Measurements from ENCODE around the gene ALAS1. TPM values are rescaled to one million over a fixed set of nuclear protein-coding genes. Genes with fewer than 3 reads are reported as not detected.

Gene ALAS1
- total and polyA plus RNA-seq, 2 experiments from 2014 or later, result 85.3 to 90.1 TPM

GRCh38 chr3:52242039-52242438, 44.1 kb downstream of the ALAS1 start:
- Histone ChIP-seq H3K4me1 (ENCODE audit: insufficient read depth) (peaks cover 41% of the 10 kb centered on the region), H3K4me2 (no peak overlapping the region), H3K4me3 (no peak overlapping the region), H3K36me3 (replicated peaks; ENCODE audit: insufficient read depth, low read depth) (no peaks in the 10 kb centered on the region), H3K79me2 (peaks cover 21% of the 10 kb centered on the region), H4K20me1 (ENCODE audit: insufficient read depth, poor library complexity, severe bottlenecking) (peaks cover 7% of the 10 kb centered on the region), H3K9me3 (ENCODE audit: low read depth) (no peaks in the 10 kb centered on the region), H3K27ac (no peak overlapping the region), H3K9me2 (replicated peaks; ENCODE audit: insufficient read depth) (no peaks in the 10 kb centered on the region), H3K27me3 (no peaks in the 10 kb centered on the region), H2AFZ (no peak overlapping the region)
- TF ChIP-seq EZH2 (IDR thresholded peaks at IDR 0.05; ENCODE audit: borderline replicate concordance), result no peak
- TF ChIP-seq EZH2phosphoT487 (IDR thresholded peaks at IDR 0.05; ENCODE audit: low read depth, severe bottlenecking, unreplicated experiment), result no peak
- no peak for TF ChIP-seq CTCF (IDR thresholded peaks at IDR 0.05; ENCODE audit: poor library complexity)
- WGBS (ENCODE audit: low lambda C conversion rate, missing lambda C conversion rate), result 63% methylated on average over 1 of the region's 1 CpG
- no peak for DNase-seq (ENCODE audit: low spot score)

GRCh38 chr3:52243791-52244628, 46.0 kb downstream of the ALAS1 start:
- DNase-seq (ENCODE audit: low spot score), result peak; percentile 10
- TF ChIP-seq EZH2phosphoT487 (IDR thresholded peaks at IDR 0.05; ENCODE audit: low read depth, severe bottlenecking, unreplicated experiment), result no peak
- no peak for TF ChIP-seq CTCF (IDR thresholded peaks at IDR 0.05; ENCODE audit: poor library complexity)
- no peak for TF ChIP-seq EZH2 (IDR thresholded peaks at IDR 0.05; ENCODE audit: borderline replicate concordance)
- H3K4me1 ChIP-seq (ENCODE audit: insufficient read depth), result peaks cover 25% of the 10 kb centered on the region
- H3K79me2 ChIP-seq, result peaks cover 4% of the 10 kb centered on the region
- no peaks in the 10 kb centered on the region for H3K36me3 ChIP-seq (replicated peaks; ENCODE audit: insufficient read depth, low read depth)
- H3K27ac ChIP-seq, result no peak overlapping the region
- H3K27me3 ChIP-seq, result no peaks in the 10 kb centered on the region
- H2AFZ ChIP-seq, result no peak overlapping the region
- H3K4me2 ChIP-seq, result no peak overlapping the region
- no peak overlapping the region for H3K4me3 ChIP-seq
- 86% methylated on average over 9 of the region's 9 CpGs for WGBS (ENCODE audit: low lambda C conversion rate, missing lambda C conversion rate)
- H3K9me3 ChIP-seq (ENCODE audit: low read depth), result no peaks in the 10 kb centered on the region
- no peaks in the 10 kb centered on the region for H4K20me1 ChIP-seq (ENCODE audit: insufficient read depth, poor library complexity, severe bottlenecking)
- H3K9me2 ChIP-seq (replicated peaks; ENCODE audit: insufficient read depth), result no peaks in the 10 kb centered on the region

GRCh38 chr3:52245322-52246263, 47.6 kb downstream of the ALAS1 start, which contains the start of gene PPM1M:
TSS of gene PPM1M (plus strand) at chr3:52245759. CDS start at chr3:52245825, 66 bp downstream.
- 8% methylated on average over 54 of the region's 98 CpGs for WGBS (ENCODE audit: low lambda C conversion rate, missing lambda C conversion rate)
- Histone ChIP-seq H2AFZ (peak within 1 kb of the TSS; percentile 86), H3K4me2 (peak within 1 kb of the TSS; percentile 94), H3K27me3 (no peaks in the 10 kb centered on the region), H3K9me3 (ENCODE audit: low read depth) (no peaks in the 10 kb centered on the region), H3K4me1 (ENCODE audit: insufficient read depth) (peaks cover 17% of the 10 kb centered on the region), H3K27ac (peak within 1 kb of the TSS; percentile 46), H3K9me2 (replicated peaks; ENCODE audit: insufficient read depth) (no peaks in the 10 kb centered on the region), H3K79me2 (no peaks in the 10 kb centered on the region), H4K20me1 (ENCODE audit: insufficient read depth, poor library complexity, severe bottlenecking) (no peaks in the 10 kb centered on the region), H3K4me3 (peak within 1 kb of the TSS; percentile 24), H3K36me3 (replicated peaks; ENCODE audit: insufficient read depth, low read depth) (no peaks in the 10 kb centered on the region)
- peak; percentile 71 for DNase-seq (ENCODE audit: low spot score)
- TF ChIP-seq EZH2 (IDR thresholded peaks at IDR 0.05; ENCODE audit: borderline replicate concordance) (no peak), EZH2phosphoT487 (IDR thresholded peaks at IDR 0.05; ENCODE audit: low read depth, severe bottlenecking, unreplicated experiment) (no peak), CTCF (IDR thresholded peaks at IDR 0.05; ENCODE audit: poor library complexity) (no peak)
